Endothelial cell of umbilical vein (primary cell): ENCODE data around the gene CFAP73. TPM values are rescaled to one million over a fixed set of nuclear protein-coding genes. Genes with fewer than 3 reads are reported as not detected.

ENCODE experiments used
- BruUV-seq: library from RNA; stranded (reverse); fragments of 400-500 nt; replicated peaks from 2 replicates; lab custom pipeline; 2021; lab: Mats Ljungman, UMichigan
- CTCF ChIA-PET: fragments of 300-600, 350-600 bp; sonication (Branson Sonifier 250); formaldehyde crosslinking; loops from one replicate; lab custom pipeline; 2021; ENCODE audit warnings: antibody characterized with exemption, inconsistent platforms; lab: Charles Lee
- POLR2A ChIA-PET: fragments of 300-600, 350-600 bp; sonication (Branson Sonifier 250); formaldehyde crosslinking; loops from one replicate; lab custom pipeline; 2021; ENCODE audit warnings: antibody characterized with exemption, inconsistent platforms; lab: Charles Lee
- DNase-seq: peaks from one replicate; pipeline ENCODE4 v3.0.0-alpha.2; 2011; ENCODE audit warnings: low read depth, low spot score
- FAIRE-seq: peaks from 2 replicates; lab custom pipeline; 2011; peaks lifted over from hg19 to GRCh38; lab: Jason Lieb, UNC
- H2AFZ ChIP-seq: 2 replicates; pipeline ENCODE4 v1.6.0; 2012; ENCODE audit warnings: low read depth, low read length, control low read depth, inconsistent platforms
- H3K27ac ChIP-seq: 2 replicates; pipeline ENCODE4 v1.5.1; 2011; ENCODE audit warnings: low read depth, mild to moderate bottlenecking, control low read depth, low read length, moderate library complexity; ENCODE audit not compliant: insufficient read depth
- H3K27me3 ChIP-seq, 2 experiments: 2 replicates each; pipeline versions ENCODE4 v1.6.0 to v1.6.1; 2011; ENCODE audit warnings: low read length in 2 of 2, mixed read lengths in 1 of 2; ENCODE audit not compliant: control insufficient read depth in 2 of 2, insufficient read depth in 2 of 2
- H3K36me3 ChIP-seq, 2 experiments: 2 replicates in 1 of 2; 3 replicates in 1 of 2; pipeline ENCODE4 v1.5.1; 2011; ENCODE audit warnings: low read length in 2 of 2, mild to moderate bottlenecking in 1 of 2, moderate library complexity in 1 of 2; ENCODE audit not compliant: control insufficient read depth in 2 of 2, insufficient read depth in 2 of 2; ENCODE audit errors: extremely low read depth in 1 of 2
- H3K4me1 ChIP-seq: 3 replicates; pipeline ENCODE4 v1.5.1; 2011; ENCODE audit warnings: mild to moderate bottlenecking, low read length; ENCODE audit not compliant: control insufficient read depth, insufficient read depth; ENCODE audit errors: extremely low read depth
- H3K4me2 ChIP-seq: 2 replicates; pipeline ENCODE4 v1.6.1; 2011; ENCODE audit warnings: low read length, control low read depth, mixed read lengths; ENCODE audit not compliant: insufficient read depth
- H3K4me3 ChIP-seq, 3 experiments: fragments of 200-600 bp in 1 of 3; sonication (generic), shearing (Covaris generic) in 1 of 3; replicated peaks in 1 of 3; 2 replicates each; pipeline ENCODE4 v1.5.1; 2011 to 2016; ENCODE audit warnings: control low read depth in 3 of 3, low read length in 3 of 3, mild to moderate bottlenecking in 2 of 3, inconsistent platforms in 1 of 3, low read depth in 1 of 3, moderate library complexity in 1 of 3; ENCODE audit not compliant: insufficient read depth in 1 of 3
- H3K79me2 ChIP-seq: 2 replicates; pipeline ENCODE4 v1.6.0; 2012; ENCODE audit warnings: low read length, inconsistent platforms; ENCODE audit not compliant: control insufficient read depth, insufficient read depth
- H3K9ac ChIP-seq: replicated peaks from 2 replicates; pipeline ENCODE3; 2011; ENCODE audit warnings: low read length, control low read depth; ENCODE audit not compliant: insufficient read depth; ENCODE audit errors: extremely low read depth
- H3K9me1 ChIP-seq: replicated peaks from 3 replicates; pipeline ENCODE4 v1.6.0; 2011; ENCODE audit warnings: mild to moderate bottlenecking, low read length; ENCODE audit not compliant: control insufficient read depth, insufficient read depth; ENCODE audit errors: extremely low read depth
- H3K9me3 ChIP-seq: replicated peaks from 2 replicates; pipeline ENCODE4 v1.5.1; 2012; ENCODE audit warnings: low read length, inconsistent platforms; ENCODE audit not compliant: control insufficient read depth, insufficient read depth
- H4K20me1 ChIP-seq: replicated peaks from 2 replicates; pipeline ENCODE3; 2011; ENCODE audit warnings: mild to moderate bottlenecking, low read length; ENCODE audit not compliant: control insufficient read depth, insufficient read depth; ENCODE audit errors: extremely low read depth
- EZH2 ChIP-seq: IDR thresholded peaks from 2 replicates; pipeline ENCODE4 v1.6.1; 2012; ENCODE audit warnings: borderline replicate concordance, low read depth, mild to moderate bottlenecking, moderate library complexity, low read length, inconsistent platforms; ENCODE audit not compliant: severe bottlenecking
- FOS ChIP-seq: IDR thresholded peaks from 2 replicates; pipeline ENCODE4 v1.6.1; 2011; ENCODE audit warnings: mild to moderate bottlenecking, low read length, moderate library complexity, borderline replicate concordance; ENCODE audit not compliant: insufficient read depth
- GATA2 ChIP-seq: IDR thresholded peaks from 2 replicates; pipeline ENCODE4 v1.7.0; 2011; ENCODE audit warnings: low read depth, mild to moderate bottlenecking, moderate library complexity, mixed read lengths, low read length; ENCODE audit not compliant: insufficient read length, insufficient read depth
- JUN ChIP-seq: IDR thresholded peaks from 2 replicates; pipeline ENCODE4 v1.6.1; 2011; ENCODE audit warnings: borderline replicate concordance, low read depth; ENCODE audit not compliant: insufficient read length, insufficient read depth
- MYC ChIP-seq: IDR thresholded peaks from one replicate; pipeline ENCODE4 v1.6.1; 2011; ENCODE audit warnings: mild to moderate bottlenecking, low read depth, low read length
- POLR2A ChIP-seq: IDR thresholded peaks from 2 replicates; pipeline ENCODE4 v1.6.1; 2012; ENCODE audit warnings: low read depth, mild to moderate bottlenecking, control low read depth, low read length
- POLR2AphosphoS5 ChIP-seq: IDR thresholded peaks from 2 replicates; pipeline ENCODE4 v1.6.1; 2012; ENCODE audit warnings: low read depth, mild to moderate bottlenecking, control low read depth, low read length, moderate library complexity; ENCODE audit not compliant: insufficient read depth
- dilution Hi-C: fragments of 300-500 bp; cut with MboI; formaldehyde crosslinking; loops from one replicate; pipeline ENCODE4 v1.15.0; 2019; ENCODE audit warnings: low sequenced_read_pairs; ENCODE audit not compliant: extremely low pct_ligation_motif_present
- intact Hi-C: fragments of 100-400 bp; cut with micrococcal nuclease; formaldehyde crosslinking; loops from one replicate; pipeline ENCODE4 v1.10.0; 2022
- polyA plus RNA-seq, 4 experiments: library from polyadenylated mRNA; depleted of rRNA in 3 of 4; stranded (reverse) in 3 of 4; unstranded in 1 of 4; fragments of >200 nt; gene quantifications; 2 replicates each; pipeline versions ENCODE4 v1.2.1 to v1.2.3, GENCODE V29; 2011 to 2012; ENCODE audit warnings: missing spikeins in 1 of 4
- total RNA-seq: library from RNA; stranded (reverse); gene quantifications from 2 replicates; pipeline ENCODE4 v1.2.3, GENCODE V29; 2021
- TF ChIP-seq, protein P1 (sequence below), 2 donors: IDR thresholded peaks; 1 replicate in 1 of 2; 2 replicates in 1 of 2; pipeline ENCODE4 v1.5.1; 2011; ENCODE audit warnings: low read length in 2 of 2, mild to moderate bottlenecking in 2 of 2, moderate library complexity in 2 of 2, control low read depth in 1 of 2, inconsistent platforms in 1 of 2, low read depth in 1 of 2; ENCODE audit not compliant: insufficient read depth in 1 of 2; ENCODE audit errors: extremely low read depth in 1 of 2
- TF ChIP-seq, protein P2 (sequence below): IDR thresholded peaks from 2 replicates; pipeline ENCODE4 v1.6.1; 2011; ENCODE audit not compliant: insufficient read depth, insufficient read length

Gene CFAP73
- total and polyA plus RNA-seq, 2 donors (not counting 3 experiments of a cell fraction or from before 2014, with no cell fraction given): not detected

DNA sequence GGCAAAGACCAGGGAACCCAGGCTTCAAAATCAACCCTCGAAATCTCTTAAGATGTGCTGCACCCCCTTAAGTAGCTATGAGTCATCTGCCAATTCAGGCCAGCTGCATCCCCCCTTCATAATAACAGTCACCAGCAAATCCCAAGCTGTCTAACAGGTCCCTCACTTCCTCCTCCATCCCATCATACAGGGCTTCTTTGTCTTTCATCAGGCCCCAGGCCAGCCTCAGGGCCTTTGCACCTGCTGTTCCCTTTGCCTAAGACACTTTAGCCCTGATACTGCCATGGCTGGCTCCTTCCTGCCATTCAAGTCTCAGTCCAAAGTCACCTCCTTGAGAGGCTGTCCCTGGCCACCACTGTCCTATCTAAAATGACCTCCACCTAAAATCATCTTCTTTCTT lies 18.0 kb upstream of the CFAP73 start:
- FAIRE-seq (no peak), DNase-seq (no peak)
- H3K9ac ChIP-seq: no peak overlapping the region
- H3K4me1 ChIP-seq: no peaks in the 10 kb centered on the region
- no peak overlapping the region for H3K4me3 ChIP-seq
- H2AFZ ChIP-seq: no peak overlapping the region
- dilution Hi-C loops (no loop called here), intact Hi-C loops (no loop called here)
- BruUV-seq: no TSS peak
- no peaks in the 10 kb centered on the region for H3K9me3 ChIP-seq
- POLR2A ChIA-PET: no interaction called here
- TF ChIP-seq, protein P1, sequence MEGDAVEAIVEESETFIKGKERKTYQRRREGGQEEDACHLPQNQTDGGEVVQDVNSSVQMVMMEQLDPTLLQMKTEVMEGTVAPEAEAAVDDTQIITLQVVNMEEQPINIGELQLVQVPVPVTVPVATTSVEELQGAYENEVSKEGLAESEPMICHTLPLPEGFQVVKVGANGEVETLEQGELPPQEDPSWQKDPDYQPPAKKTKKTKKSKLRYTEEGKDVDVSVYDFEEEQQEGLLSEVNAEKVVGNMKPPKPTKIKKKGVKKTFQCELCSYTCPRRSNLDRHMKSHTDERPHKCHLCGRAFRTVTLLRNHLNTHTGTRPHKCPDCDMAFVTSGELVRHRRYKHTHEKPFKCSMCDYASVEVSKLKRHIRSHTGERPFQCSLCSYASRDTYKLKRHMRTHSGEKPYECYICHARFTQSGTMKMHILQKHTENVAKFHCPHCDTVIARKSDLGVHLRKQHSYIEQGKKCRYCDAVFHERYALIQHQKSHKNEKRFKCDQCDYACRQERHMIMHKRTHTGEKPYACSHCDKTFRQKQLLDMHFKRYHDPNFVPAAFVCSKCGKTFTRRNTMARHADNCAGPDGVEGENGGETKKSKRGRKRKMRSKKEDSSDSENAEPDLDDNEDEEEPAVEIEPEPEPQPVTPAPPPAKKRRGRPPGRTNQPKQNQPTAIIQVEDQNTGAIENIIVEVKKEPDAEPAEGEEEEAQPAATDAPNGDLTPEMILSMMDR (IDR thresholded peaks at IDR 0.05; ENCODE audit: extremely low read depth in 1 of 2, insufficient read depth in 1 of 2, low read depth in 1 of 2, low read length in 2 of 2): no peak
- TF ChIP-seq, protein P2, sequence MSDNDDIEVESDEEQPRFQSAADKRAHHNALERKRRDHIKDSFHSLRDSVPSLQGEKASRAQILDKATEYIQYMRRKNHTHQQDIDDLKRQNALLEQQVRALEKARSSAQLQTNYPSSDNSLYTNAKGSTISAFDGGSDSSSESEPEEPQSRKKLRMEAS: no peak
- no peak for TF ChIP-seq FOS
- no peak for TF ChIP-seq EZH2
- no peak for TF ChIP-seq GATA2
- TF ChIP-seq POLR2AphosphoS5: no peak
- no peak for TF ChIP-seq POLR2A
- no peak for TF ChIP-seq JUN
- no peak for TF ChIP-seq MYC
- H3K27me3 ChIP-seq: no peaks in the 10 kb centered on the region
- H3K9me1 ChIP-seq: no peaks in the 10 kb centered on the region
- no peaks in the 10 kb centered on the region for H3K79me2 ChIP-seq
- CTCF ChIA-PET: interaction anchor here (1.3 kb wide), 1 partner anchor 43 kb away, joined by 4 read pairs; no protein-coding TSS in a partner anchor
- H3K36me3 ChIP-seq: no peaks in the 10 kb centered on the region
- no peaks in the 10 kb centered on the region for H4K20me1 ChIP-seq
- no peak overlapping the region for H3K27ac ChIP-seq
- H3K4me2 ChIP-seq: no peak overlapping the region
